CD4-positive, alpha-beta T cell treated with Interleukin-2 at 100 ng/mL for 4 hours (primary cell): ENCODE results near the gene SDC1.
"Not testable (repeated sequence)": the region's sequence is repeated elsewhere in the genome, so short reads cannot be mapped to it uniquely, and the experiment has no call there.

ENCODE experiments used
- DNase-seq: peaks from one replicate; pipeline ENCODE4 v3.0.0-alpha.2; 2020; ENCODE audit warnings: low spot score

Gene SDC1

DNA sequence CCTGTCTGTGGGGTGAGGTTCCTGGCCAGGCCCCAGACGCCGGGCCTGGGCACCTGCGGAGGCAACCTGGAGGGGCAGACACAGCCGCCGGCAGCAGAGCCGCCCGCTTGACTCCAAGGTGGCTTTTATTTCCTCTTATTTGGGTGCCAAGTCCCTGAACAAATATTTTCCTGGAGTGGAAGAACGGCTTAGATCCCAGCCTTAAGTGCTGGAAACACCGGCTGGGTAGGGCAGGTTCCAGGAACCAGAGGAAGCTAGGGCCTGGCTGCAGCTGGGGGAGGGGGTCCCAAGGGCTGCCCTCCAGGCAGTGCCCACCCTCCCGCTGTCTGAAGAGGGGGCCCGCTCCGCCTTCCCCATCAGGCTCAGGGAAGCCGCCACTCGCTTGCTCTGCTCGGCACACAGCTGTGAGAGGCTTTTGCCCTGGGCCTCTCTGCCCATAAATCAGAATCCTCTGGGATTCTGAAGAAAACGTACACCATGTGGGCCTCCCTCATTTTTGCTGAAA is 28.2 kb downstream of the SDC1 start:
- DNase-seq = no peak

DNA sequence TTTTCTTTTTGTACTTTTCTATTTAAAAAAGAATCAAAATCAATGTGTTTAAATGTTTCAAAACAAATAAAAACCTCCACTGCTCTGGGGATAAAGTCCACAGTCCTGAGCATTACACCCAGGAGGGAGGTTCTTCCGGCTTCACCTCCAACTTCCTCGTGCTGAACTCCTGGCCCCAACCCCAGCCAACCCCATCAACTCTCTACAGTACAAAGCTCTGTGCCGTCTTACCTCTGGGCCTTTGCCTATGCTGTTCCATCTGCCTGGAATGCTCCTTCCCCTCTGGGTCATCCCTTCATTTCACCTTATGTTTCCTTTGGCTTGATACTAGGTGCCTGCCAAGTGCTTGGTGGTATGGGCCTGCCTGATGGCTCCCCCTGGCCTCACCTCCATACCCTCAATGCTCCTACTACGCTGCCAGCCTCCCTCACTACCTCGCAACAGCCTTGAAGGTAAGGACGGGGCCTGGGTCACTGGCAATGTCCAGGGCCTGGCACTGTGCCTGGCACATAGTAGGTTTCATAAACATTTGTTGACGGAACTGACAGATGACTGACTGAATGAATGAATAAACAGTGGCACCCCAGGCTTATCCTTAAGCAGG is 28.8 kb downstream of the SDC1 start:
- DNase-seq = no peak

DNA sequence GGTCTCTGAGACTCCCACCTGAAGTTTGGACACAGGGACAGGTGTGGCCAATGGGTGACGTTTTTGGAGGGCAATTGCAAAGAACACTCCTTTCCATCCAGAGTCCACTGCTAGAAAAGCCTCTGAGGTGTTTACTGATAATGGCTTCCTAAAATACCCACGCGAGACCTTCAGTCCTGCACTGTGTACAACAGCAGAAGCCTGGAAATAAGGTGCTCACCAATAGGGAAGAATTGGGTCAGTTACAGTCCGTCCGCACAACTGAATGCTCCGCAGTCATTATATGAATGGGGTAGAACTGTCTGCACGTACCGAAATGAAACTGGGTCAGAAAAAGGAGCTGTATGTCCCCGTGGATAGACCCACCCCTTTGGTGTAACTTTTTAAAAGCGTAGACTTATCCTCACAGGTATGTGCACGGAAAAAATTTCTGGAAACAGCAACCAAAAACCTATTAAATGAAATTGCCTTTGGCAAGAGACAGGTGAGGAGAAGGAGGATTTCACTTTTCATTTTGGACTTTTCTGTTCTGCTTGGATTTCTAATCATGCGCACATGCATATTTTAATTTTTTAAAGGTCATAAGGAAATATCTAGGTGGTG is 29.4 kb downstream of the SDC1 start:
- no peak for DNase-seq

DNA sequence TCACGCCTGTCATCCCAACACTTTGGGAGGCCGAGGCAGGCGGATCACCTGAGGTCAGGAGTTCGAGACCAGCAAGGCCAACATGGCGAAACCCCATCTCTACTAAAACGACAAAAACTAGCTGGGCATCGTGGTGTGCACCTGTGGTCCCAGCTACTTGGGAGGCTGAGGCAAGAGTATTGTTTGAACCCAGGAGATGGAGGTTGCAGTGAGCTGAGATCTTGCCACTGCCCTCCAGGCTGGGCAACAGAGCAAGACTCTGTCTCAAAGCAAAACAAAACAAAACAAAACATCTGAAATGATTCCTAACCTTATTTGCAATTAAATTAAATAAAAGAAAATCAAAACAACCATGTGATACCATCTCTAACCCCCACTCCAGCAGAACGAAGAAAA is 29.9 kb downstream of the SDC1 start:
- not testable (repeated sequence) for DNase-seq

DNA sequence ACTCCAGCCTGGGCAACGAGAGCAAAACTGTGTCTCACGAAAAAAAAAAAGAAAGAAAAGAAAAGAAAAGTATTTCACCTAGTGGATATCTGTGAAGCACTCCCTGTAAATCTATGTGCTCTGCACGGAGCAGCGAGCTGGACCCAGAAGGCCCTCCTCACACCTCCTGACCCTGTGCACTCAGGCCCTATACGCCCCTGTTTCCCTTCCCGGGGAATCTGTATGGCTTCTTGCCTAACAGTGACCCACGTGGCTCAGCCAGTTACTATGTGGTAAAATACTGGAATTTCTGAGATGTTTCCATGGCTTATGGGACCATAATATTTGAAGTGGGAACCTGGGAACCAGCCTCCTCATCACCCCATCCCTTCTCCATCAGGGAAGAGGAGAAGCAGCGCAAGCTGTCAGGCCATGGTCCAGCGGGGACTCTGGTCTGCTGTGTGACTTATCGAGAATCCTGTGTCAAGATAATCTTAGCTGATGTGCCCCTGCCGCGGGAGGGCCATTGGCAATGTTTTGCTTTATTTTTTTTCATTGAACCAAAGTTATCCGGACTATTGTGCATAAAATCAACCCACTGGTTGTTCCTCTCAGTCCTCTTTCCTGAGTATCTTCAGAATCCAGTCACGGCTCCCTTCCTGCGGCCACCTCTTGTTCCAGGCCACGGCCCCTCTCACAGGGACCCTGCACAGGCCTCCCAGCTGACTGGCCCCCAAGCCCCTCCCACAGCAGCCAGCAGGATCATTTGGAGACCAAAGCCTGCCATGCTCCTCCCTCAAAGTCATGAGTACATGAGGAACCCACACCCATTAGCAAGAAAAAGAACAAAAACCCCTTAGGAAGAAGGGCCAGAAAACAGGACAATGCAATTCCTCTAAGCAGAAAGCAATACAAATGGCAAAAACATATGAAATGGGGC is 30.6 kb downstream of the SDC1 start:
- no peak for DNase-seq

DNA sequence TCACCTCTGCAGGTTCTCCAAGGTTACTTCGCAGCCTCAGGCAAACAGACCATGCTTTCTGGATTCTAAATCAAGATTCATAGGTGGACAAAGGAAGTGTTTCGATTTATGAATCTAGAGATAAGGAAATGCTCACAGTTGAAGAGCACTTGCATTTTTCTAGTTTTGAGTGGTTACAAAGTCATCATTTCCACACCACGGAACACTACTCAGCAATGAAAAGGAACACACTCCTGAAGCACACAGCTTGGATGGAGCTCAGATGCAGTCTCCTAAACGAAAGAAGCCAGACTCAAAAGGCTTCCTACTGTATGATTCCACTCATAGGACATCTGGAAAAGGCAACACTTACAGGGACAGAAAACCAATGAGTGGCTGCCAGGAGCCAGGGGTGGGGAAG is 31.7 kb downstream of the SDC1 start:
- DNase-seq = no peak

DNA sequence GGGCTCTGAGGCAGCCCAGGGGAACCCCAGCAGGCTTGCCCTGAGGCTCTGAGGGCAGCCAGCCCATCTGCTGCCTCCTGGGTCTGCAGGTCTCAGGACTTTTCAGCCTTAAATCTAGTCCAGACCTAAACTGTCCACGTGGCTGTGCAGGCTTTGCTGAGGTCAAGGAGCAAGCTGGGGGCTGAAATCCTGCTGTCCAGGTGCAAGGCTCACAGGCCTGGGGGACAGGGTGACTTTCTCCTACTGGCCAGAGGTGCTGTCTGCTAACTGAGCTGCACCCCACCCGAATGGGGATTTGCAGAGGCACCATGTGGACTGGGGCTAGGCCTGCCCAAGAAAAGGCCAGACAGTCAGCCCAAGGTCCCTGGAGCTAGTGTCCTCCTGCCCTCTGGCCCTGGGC is 32.1 kb downstream of the SDC1 start:
- no peak for DNase-seq

DNA sequence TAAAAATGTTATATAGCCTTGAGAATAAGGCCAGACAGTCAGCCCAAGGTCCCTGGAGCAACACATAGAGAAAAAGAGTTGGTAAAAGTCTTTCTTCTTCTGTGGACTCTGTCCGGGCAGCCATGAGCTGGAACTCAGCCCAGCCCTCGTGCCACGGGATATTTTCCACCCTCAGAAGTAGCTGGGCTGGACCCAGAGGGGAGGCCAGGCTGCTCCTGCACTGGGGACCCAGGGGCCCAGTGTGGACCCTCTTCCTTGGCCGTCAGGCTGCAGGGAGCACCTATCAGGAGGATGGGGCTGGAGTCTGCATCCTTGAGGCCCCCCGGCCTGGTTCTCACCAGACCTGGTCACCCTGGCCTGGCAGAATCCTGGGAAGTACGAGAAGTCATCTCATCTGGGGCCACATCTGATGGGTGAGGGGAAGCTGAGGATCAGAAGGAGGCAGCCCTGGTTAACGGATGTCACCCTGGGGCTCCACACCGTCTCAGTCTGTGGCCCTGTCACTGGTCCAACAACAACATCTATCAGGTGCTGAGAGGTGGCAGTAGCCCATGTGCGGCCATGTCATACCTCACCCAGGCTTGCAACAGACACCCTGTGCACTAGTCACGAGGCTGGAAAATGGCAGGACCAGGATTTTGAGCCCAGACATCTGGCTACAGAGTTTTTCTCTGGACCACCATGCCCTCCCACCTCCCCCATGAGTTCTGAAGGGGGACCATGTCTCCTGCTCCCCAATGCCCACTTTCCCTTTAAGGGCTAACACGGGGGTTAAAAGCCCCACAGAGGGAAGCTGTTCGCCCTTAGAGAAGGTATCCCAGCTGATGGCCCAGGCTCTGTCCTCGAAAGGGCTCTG is 33.0 kb downstream of the SDC1 start:
- DNase-seq = no peak

DNA sequence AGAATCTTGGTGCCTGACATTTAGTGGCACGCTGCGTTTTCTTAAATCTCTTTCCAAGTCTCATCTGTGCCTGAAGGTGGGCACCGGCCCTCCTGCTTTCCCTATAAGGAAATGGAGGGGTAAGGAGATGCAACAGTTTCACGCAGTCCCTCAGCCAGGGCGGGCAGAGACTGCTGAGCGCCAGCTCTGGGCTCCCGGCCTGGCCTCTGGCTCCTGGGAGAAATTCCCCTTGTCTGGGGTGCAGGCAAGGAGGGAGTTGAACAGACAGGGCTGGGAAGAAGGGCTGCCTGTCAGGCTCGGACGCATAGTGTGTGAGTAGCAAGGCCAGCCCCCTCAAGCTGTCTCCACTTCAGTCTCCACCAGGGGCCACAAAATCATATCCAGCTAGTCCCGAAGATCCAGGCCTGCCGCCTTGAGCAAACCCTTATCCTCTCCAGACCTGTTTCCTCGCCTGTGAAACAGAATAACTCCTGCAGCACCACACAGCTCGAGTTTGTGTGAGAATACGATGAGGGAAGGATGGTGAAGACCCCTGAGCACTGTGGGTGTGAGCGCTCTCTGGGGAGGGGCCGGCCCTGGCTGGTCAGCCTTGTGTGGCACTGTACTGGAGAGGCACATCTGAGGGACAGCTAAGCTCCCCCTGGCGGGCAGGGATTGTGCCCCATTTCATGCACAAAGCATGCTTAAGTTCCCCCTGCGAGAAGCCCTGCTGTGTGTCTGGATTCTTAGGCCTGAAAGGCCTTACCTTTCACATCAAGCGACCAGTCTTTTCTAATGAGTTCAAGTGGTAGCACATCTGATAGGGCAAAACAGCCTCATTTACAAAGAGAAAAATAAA is 33.8 kb downstream of the SDC1 start:
- DNase-seq = no peak

DNA sequence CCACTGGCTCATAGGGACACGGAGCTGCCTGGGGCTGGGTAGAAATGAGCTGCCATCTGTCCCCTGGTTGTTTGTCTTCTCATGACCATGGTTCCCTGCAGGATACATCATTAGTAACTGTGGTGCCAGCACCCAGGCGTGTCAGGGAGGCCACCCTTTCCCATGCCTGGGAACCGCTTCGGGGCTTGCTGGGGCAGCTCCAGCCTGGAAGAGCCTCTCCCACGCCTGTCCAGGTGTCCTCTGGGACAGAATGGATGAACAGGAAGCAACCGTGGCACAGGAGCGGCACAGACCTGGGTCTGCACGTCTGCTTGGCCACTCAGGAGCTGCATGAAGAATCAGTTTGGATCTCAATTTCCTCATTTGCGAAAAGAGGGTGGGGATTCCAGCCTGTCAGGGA is 34.8 kb downstream of the SDC1 start:
- DNase-seq = no peak

DNA sequence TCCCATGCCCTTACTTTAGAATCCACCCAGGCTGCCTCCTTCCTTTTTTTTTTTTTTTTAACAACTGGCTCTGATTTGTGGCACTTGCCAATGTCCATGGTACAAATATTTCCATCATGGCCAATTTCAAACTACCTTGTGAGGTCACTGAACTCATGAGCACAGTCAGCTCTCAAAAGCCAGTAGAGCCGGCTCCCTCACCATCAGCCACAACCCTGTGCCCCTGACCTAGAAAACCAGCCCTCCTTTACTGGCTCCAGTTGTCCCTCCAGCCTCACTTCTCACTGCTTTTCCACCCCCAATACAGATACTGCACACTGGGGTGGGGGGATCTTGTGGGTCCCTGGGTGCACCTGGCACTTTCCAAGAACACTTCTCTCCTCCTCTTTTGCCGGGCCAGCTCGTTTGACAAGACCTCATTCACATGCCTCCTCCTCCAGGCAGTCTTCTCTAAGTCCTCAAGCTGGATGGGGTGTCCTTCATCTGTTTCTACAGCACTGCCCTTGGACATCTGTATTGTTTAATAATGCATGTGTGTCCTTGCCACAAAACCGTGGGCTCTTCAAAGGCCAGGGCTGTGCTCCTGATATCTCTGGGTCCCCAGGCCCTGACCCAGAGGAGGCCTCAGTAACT is 35.5 kb downstream of the SDC1 start:
- DNase-seq = no peak

DNA sequence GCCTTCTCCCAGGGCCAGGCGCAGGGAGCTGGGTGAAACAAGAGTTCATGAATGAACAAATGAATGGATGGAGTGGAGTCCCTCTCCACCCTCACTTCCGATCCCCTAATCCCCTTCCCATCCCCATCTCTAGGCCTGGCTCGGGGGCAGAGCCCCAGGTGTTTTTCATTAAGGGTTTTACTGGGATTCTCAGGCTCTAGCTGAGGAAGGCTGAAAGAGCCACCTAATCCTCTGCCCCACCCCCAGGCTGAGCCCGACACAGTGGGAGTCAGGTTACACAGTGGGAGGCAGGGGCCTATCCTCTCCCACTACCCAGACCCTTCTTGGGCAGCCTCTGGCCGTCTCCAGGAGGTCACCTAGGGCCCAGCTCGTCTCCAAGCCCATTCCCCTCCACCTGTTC is 36.1 kb downstream of the SDC1 start:
- no peak for DNase-seq

DNA sequence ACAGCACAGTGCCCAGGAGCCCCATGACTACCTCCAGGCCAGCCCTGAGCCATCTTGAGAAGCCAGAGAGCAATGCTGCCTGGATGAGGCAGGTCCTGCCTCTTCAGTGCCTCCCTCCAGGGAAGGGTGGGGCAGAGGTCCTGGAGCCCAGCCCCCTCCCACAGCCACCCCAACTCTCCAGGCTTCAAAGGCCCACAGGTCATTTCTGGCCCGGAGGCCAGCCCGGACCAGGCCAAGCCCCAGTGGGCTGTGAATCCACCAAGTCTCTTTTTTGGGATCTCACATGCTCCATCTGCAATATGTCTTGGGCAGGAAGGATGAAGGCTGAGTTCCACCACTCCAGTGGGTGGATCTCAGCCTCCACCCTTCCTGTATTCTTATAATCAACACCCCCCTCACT is 36.7 kb downstream of the SDC1 start:
- no peak for DNase-seq

DNA sequence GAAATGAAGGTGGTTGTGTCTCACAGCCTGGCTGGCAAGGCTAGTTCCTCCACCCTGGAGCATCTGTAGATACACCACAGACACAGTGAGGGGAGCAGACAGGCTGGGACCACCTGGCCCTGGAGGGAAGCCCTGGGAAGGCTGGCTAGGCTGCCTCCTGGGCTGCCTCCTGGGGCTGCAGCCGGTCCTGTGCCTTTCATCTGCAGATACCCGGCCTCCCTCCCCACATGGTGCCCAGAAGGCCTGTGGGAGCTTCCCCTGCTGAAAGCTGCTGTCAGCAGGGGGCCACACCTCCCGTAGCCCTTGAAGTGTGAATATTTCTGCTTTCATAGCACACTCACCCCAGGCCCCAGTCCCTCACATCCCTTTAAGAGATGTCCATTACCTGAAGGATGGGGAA is 37.6 kb downstream of the SDC1 start:
- no peak for DNase-seq

DNA sequence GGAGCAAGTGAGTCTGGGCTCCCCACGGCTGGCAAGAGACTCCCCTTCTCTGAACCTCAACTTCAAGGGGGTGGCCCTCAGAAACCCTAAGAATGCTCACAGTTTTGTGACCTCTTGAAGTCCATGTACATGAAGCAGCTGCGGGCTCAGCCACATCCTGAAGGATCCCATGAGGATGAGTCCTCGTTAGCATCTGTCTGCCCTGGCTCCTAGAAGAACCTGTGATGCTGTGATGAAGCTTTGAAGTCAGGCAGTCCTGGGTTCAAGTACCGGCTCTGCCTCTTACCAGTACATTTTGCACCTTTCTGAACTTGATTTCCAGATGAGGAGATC is 38.1 kb downstream of the SDC1 start:
- no peak for DNase-seq

DNA sequence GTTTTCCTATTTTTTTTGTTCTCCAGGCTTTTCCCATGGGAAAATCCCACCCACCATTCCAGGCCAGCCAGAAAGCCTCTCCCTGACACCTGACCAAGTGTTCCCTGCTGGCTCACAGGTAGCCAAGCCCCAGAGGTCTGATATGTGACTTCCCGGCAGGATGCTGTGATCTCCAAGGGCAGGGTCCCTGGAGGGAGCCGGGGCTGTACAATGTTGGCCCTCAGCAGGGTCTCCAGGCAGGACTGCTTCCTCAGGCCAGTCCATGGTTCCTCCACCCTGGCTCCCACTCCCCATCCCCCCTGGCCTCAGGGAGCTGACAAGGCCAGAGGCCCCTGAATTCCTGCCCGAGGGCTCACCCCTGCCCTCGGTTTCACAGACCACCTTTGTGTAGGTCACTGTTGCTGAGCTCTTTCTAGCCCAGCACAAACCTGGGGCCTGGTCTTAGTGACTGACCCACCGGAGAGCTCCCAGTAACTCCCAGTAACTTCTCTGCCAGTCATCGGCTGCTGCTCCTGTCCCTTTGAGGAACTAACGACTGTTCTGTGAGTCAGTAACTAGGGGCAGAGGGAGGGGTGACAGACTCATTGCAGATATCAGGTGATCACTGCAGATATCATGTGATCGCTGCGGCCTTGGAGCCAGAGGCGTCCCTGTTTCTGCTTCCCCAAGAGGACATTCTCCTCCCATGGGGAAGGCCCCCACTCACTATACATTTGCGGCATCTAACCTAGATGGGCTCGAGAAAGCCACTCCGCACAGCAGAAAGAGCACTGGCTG is 38.7 kb downstream of the SDC1 start:
- DNase-seq = no peak

DNA sequence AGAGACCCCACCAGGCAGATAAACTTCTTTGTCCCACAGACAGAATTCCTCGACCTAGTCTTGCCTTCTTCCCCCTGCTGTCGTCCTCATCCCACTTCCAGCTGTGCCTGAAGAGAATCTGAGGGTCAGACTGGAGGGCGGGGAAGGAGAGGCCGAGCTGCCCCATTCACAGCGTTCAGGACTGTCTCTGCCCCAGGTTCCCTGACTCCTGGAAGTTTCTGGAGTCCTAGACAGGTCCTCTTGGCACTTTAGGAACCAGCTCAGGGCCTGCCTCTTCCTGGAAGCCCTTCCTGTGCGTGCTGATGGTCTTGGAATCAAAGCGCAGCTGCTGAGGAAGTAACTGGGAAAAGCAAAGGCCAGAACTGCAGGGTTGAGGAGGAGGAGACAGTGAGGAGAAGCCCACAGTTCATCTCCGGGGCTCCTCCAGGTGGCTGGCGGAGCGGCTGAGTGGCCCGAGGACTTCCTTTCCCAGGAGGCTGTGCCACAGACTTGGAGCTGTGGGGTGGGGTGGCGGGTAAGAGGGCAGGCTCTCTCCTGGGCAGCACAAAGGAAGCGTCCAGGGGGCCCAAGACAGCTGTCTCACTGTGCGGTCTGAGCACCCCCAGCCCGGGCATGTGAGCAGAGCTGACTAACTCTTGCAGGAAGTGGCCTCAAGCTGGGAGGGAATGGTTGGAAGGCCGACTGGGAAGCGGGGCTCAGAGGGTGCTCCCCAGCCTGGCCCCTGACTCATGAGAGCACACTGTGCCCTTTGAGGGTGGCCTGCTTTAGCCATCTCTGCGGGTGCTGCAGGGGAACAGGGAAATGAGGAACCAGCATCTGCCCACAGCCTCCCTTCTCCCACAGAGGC is 39.5 kb downstream of the SDC1 start:
- DNase-seq = no peak

DNA sequence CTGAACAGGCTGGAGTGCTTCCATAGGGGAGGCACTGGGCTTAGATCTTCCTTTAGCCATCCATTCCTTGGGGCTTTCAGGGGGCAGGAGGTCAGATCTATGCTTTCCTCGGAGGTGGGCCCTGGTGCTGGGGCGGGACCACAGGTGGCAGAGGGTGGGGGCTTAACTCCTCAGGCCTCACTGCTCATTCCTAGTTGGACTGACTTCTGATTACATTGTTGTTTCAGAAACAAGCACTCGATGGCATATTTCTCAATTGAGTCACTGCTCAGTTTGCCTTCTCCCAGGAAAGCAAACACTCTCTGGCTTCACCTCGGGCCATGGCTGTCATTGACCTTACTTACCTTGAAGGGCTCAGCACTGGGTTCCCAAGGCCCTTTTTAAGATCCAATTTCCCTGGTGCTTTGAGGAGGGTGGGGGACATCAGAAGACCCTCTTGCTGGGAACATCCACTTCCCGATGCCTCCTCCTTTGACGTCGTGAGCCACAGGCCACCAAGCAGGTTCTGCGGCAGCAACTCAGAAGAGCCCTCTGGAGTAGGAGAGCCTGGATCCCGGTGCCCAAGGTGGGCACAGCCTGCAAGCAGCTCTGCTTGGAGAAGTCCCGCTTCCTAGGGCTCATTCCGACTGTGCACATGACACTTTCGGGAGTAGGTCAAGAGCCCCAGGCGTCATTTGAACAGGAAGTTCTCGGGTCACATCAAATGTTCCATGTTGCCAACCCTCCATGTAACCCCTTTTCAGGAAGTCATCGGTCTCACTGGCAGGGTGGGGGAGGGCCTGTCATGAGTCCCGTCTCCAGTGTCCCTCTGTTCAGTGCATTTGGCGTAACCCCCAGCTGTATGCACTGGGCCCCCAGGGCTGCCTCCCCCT is 40.6 kb downstream of the SDC1 start:
- no peak for DNase-seq
